ENCODE measurements around the gene RENBP.
A peak's percentile ranks its signal among the peaks of the same experiment; 100 is the strongest.
"Not testable (repeated sequence)": the region's sequence is repeated elsewhere in the genome, so short reads cannot be mapped to it uniquely, and the experiment has no call there.

RENBP gene
- 10.0 to 15.9 reads per million in 2 donors for total RNA-seq

GRCh38 chrX:153944140-153944799, at the start of gene RENBP:
Gene RENBP (minus strand): TSS chrX:153944643. CDS start chrX:153944610, 33 bp downstream.
- DNase-seq = no peak

GRCh38 chrX:153993978-153994377, 49.5 kb upstream of the RENBP start:
- DNase-seq = no peak

GRCh38 chrX:153993079-153993478, 48.6 kb upstream of the RENBP start:
- no peak for DNase-seq

- no peak for DNase-seq
Observed at GRCh38 chrX:153992180-153992579, 47.7 kb upstream of the RENBP start.

GRCh38 chrX:153991013-153991580, 46.7 kb upstream of the RENBP start:
- DNase-seq = no peak

DNA sequence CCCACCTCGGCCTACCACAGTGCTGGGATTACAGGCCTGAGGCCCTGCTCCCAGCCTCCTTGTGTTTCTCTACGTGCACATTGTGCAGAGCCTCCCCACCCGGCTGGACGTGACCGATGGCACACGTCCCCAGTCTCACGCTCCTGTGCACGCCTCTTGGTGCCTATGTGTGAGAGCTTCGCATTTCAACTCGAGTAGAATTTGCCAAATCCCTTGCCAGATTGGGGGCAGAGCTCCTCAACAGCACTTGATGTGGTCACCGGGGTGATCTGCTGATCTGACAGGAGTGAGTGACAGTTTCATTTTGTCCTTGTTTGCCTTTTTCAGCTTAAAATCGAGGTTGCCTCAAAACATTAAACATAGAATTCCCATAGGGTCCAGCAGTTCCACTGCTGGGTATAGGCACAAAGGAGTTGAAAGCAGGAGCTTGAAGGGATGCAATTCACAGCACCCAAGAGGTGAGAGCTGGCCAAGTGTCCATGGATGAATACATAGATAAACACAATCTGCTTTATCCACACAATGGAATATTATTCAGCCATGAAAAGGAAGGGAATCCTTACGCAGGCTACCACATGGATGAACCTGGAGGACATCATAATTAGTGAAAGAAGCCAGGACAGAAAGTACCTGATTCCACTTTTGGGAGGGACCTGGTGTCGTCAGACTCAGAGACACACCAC, 45.7 kb upstream of the RENBP start:
- no peak for DNase-seq

- no peak for DNase-seq
Observed at GRCh38 chrX:153988493-153988892, 44.0 kb upstream of the RENBP start.

GRCh38 chrX:153984351-153985178, 40.1 kb upstream of the RENBP start:
- DNase-seq = no peak

DNA sequence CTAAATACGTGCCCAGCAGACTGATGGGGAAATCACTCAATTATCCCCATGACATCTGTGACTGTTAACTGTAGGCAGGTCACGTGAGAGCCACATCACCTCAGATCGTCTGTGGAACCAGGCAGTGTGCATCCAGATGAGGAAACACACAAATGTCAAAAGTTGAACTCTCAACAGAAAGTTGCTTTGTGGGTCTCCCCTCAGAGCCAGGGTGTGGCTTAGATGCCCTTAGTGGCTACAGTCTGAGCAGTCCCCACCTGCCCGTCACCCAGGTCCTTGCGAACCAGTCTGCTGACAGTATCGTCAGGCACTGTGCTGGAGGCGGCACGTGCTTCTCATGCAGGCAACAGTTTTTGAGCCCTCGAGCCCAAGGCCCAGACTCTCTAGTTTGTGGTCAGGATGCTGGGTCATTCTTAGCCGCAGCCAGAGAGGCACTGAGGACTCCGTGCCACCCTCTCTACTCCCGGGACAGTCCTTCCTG, 38.9 kb upstream of the RENBP start:
- no peak for DNase-seq

DNA sequence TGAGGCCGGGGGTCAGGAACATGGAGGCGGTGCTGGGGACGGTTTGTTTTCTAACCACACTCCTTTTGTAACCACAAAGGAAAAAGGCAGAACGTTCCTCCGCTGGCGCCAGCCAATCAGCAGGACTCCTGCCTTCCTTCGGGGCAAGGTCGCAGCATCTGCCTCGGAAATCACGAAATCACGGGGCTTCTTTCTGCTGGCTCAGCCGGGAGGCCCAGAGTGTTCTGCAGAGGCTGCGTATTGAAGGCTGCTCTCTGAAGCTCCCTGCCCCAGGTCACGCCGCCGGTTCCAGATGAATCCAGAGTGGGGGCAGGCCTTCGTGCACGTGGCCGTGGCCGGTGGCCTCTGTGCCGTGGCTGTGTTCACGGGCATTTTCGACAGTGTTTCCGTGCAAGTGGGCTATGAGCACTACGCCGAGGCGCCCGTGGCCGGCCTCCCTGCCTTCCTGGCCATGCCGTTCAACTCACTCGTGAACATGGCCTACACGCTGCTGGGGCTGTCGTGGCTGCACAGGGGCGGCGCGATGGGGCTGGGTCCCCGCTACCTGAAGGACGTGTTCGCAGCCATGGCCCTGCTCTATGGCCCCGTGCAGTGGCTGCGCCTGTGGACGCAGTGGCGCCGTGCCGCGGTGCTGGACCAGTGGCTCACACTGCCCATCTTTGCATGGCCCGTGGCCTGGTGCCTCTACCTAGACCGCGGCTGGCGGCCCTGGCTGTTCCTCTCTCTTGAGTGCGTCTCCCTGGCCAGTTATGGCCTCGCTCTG, 37.5 kb upstream of the RENBP start:
- no peak for DNase-seq

GRCh38 chrX:153981231-153981630, 36.8 kb upstream of the RENBP start:
- DNase-seq = no peak

GRCh38 chrX:153980394-153980793, 36.0 kb upstream of the RENBP start:
- not testable (repeated sequence) for DNase-seq

DNA sequence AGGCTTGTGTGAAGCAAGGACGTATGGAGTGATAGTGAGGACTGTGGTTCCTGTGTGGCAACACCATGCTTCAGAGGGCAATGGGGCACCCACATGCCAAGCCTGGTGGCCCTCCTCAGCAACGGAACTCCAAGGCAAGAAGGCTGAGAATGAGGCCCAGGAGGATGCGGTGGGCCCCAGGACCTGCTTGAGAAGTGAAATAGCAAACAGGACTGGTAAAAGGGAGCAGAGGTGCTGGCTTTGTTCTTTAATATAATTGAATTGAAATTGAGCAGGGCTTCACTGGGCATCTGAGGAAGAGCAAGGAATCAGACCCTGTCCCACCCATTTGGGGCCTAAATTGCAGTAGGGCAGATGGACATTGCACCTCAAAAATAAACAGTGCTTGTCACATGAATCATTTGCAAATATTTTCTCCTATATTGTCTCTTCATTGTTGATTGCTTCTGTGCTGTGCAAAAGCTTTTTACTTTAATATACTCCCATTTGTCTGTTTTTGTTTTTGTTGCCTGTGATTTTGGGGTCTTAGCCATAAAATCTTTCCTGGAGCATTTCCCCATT, 30.4 kb upstream of the RENBP start:
- no peak for DNase-seq

DNA sequence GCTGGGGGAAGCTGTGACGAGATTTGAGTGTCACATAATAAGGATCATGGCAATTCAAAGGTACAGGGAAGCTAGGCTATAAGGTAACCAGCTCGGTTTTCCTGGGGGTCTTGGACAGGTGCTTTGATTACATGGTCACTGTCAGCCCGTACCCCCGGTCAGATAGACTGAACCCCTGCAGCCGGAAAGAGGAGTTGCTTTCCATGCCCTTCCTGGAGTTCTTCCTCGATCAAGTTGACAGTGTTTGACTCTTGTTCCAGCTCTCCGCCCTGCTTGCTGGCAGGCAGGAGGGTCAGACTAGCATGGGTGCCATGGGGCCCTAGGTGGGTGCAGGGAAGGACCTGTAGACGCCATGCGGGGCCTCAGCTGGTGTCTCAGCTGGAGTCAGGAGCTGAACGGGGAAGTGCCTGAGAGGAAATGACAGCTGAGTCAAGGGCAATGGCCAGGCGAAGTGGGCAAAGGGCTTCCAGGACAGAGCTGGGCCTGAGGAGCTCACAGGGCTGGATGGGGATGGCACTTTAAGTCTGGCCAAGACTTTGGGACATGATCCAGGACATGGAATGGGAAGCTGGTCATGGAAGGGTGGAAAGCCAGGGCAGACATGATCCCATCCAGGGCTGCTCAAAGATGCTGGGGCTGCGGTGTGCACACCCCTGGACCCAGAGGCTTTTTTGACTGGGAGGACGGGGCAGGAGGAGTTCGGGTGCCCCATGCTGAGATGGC, 29.7 kb upstream of the RENBP start:
- no peak for DNase-seq

DNA sequence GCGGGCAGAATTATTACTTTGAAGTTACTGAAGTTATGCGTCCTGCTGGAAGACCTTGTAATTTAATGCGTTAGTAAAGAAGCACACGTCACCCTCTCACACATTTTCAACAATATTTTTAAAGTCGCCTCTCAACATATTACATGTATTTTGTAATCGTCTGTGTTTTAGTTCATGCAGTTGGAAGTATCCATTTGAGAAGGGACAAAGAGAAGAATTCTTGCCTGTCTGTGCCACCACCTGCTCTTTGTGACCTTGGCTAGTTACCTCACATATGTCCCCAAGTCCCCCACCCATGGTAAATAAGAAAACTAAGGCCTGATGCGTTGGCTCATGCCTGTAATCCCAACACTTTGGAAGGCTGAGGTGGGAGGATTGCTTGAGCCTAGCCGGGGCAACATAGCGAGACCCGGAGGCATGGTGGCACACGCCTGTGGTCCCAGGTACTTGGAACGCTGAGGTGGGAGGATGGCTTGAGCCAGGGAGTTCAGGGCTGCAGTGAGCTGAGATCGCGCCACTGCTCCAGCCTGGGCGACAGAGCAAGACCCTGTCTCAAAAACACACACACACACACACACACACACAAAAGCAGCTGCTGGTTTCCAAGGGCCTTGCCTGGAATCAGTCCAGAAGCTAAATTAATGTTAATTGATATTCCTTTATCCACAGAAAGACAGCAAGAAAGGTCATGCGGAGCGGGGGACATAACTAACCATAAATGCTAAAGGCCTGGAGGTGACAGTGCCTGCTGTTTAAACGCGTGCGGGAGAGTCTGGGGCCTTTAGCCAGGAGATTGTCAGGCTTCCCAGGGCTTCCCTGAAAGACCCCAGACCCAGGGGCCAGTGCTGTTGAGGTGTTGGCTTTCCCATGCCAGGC, 28.9 kb upstream of the RENBP start:
- no peak for DNase-seq

DNA sequence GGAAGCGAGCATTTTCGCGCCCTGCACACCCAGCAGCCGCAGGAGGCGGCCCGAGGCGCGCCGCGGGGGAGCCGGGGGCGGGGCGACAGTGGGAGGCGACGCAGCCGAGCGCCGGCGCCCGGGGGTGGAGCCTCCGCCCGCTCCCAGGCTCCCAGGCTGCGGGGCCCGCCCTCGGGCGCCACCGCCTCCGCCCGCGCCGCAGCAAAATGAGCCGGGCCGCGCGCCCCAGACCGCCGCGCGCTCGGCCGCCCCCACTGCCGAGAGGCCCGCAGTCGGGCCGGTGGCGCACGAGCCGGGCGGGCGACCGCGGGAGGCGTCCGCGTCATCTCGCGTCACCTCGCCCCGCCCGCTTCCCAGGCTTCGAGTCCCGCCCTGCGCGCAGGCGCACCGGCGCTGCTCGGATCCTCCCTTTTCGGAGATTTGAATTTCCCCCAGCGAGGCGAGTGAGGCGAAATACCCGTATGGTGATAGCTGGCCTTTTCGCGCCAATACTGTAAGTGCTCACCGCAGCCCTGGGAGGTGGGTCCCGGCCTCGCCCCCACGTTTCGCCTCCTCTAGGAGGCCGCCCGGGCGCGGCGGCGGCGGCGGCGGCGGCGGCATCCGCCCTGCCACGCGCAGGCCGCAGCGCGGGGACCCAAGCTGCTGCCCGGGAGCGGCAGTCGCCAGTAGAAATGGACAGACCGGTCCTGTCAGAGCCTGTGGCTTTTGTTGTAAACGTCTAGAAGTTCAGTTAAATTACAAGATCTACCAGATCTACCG, 28.1 kb upstream of the RENBP start, which contains the start of gene TMEM187:
TSS of gene TMEM187 (plus strand) at position 387 of the 759 bp plus-strand sequence. CDS start 9,309 bp downstream, outside the sequence.
- DNase-seq = peak; percentile 89

DNA sequence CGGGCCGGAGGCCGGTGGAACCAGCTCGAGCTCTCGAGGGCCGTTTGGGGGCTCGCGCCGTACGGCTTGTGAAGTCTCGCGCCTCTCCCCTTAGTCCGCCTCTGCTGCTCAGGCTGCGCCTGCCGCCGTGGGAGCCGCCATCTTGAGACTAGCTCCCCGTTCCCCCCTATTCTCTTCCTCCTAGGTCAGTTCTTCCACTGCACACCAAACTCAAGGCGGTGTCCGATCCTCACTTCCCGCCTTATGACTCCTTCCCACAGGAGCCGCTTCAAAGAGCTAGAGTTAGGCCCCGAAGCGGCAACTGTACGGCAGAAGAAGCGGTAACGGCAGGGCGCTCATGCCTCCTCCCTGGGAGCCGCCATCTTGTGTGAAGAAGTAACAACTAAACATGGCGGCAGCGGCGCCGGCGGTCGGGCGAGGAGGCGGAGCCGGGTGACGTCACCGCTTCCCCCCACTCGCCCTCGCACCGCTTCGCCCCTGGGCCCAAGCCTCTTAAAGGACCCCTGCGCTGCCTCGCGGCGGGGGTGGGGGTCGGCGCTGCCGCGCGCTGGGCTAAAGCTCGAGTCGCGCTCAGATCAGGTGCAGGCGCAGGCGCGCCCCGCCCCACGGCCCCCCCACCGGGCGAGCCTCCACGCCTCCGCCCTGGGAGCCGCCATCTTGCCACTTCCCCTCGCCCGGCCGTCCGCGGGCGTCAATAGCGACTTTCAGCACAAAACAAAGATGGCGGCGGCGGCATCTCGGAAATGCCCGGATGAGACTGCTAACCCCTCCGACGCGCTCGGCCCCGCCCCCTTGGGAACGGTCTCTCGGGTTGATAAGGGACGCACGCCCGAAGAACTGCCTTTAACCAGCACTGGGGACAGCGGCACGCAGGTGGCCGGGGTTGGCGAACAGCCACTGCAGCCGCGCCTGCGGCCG, 27.3 kb upstream of the RENBP start, which contains the start of gene HCFC1:
TSS of gene HCFC1 (minus strand) at position 369 of the 918 bp plus-strand sequence. CDS start 978 bp downstream, outside the sequence.
- peak; percentile 89 for DNase-seq

GRCh38 chrX:153971124-153971449, 26.6 kb upstream of the RENBP start:
- DNase-seq = peak; percentile 84
